Activated T-cell treated with anti-CD3 and anti-CD28 coated beads, Interleukin-2, amount 50 U/mL, for 72 hours (primary cell): ENCODE measurements around the gene KCNQ4. TPM values are rescaled to one million over a fixed set of nuclear protein-coding genes. Genes with fewer than 3 reads are reported as not detected.
A peak's percentile ranks its signal among the peaks of the same experiment; 100 is the strongest.

Source experiments
- ATAC-seq, 2 donors: fragments of 150-1000 bp; cut with Tn5 transposase; replicated peaks in 1 of 2; 2 replicates each; pipeline ENCODE4 v1.10.0; 2021; ENCODE audit warnings: moderate library complexity in 2 of 2, mild to moderate bottlenecking in 1 of 2
- DNase-seq, 2 donors: peaks; one replicate each; pipeline ENCODE4 v3.0.0; 2021 to 2022; ENCODE audit warnings: mixed read lengths in 1 of 2
- H3K27ac Mint-ChIP-seq: one replicate; pipeline ENCODE4 v1.8.0; 2022; ENCODE audit warnings: mild to moderate bottlenecking, moderate library complexity, mixed read lengths
- H3K27me3 Mint-ChIP-seq: one replicate; pipeline ENCODE4 v1.8.0; 2022; ENCODE audit warnings: low read depth, mixed read lengths
- H3K36me3 Mint-ChIP-seq, 2 donors: one replicate each; pipeline ENCODE4 v1.8.0; 2022; ENCODE audit warnings: mixed read lengths in 2 of 2, mild to moderate bottlenecking in 1 of 2; ENCODE audit not compliant: insufficient read depth in 2 of 2
- H3K4me1 Mint-ChIP-seq: one replicate; pipeline ENCODE4 v1.8.0; 2022; ENCODE audit warnings: low read depth, mixed read lengths
- H3K4me3 Mint-ChIP-seq, 2 donors: one replicate each; pipeline ENCODE4 v1.8.0; 2022; ENCODE audit warnings: mild to moderate bottlenecking in 2 of 2, mixed read lengths in 2 of 2, moderate library complexity in 2 of 2
- H3K9me3 Mint-ChIP-seq, 2 donors: one replicate each; pipeline ENCODE4 v1.8.0; 2022; ENCODE audit warnings: mixed read lengths in 2 of 2
- total RNA-seq, 2 donors: library from RNA; stranded (reverse); gene quantifications; one replicate each; pipeline ENCODE4 v1.2.3, GENCODE V29; 2022

Gene KCNQ4
- total RNA-seq, 2 donors from 2014 or later = 0.58 to 0.60 TPM

- Mint-ChIP-seq H3K36me3 (no peaks in the 10 kb centered on the region), H3K4me1 (peaks cover 9% of the 10 kb centered on the region), H3K27me3 (peaks cover 17% of the 10 kb centered on the region), H3K4me3 (no peak overlapping the region), H3K27ac (no peak overlapping the region), H3K9me3 (no peaks in the 10 kb centered on the region)
- DNase-seq = peak in 1 of 2 donors; percentile 30
- ATAC-seq = no peak
Measured at GRCh38 chr1:40855513-40855912, 71.9 kb downstream of the KCNQ4 start.

GRCh38 chr1:40856116-40856515 lies 72.5 kb downstream of the KCNQ4 start:
- no peak for DNase-seq
- no peaks in the 10 kb centered on the region for H3K36me3 Mint-ChIP-seq
- H3K4me1 Mint-ChIP-seq = peaks cover 14% of the 10 kb centered on the region
- H3K9me3 Mint-ChIP-seq = no peaks in the 10 kb centered on the region
- ATAC-seq = no peak
- no peak overlapping the region for H3K27ac Mint-ChIP-seq
- H3K27me3 Mint-ChIP-seq = peaks cover 23% of the 10 kb centered on the region
- no peak overlapping the region for H3K4me3 Mint-ChIP-seq

- H3K27ac Mint-ChIP-seq = no peak overlapping the region
- peaks cover 18% of the 10 kb centered on the region for H3K27me3 Mint-ChIP-seq
- H3K9me3 Mint-ChIP-seq = no peaks in the 10 kb centered on the region
- no peaks in the 10 kb centered on the region for H3K36me3 Mint-ChIP-seq
- no peak overlapping the region for H3K4me3 Mint-ChIP-seq
- ATAC-seq (no peak), DNase-seq (no peak)
- H3K4me1 Mint-ChIP-seq = peaks cover 9% of the 10 kb centered on the region
Measured at GRCh38 chr1:40856656-40857302, 73.2 kb downstream of the KCNQ4 start.

GRCh38 chr1:40857737-40858136 lies 74.2 kb downstream of the KCNQ4 start:
- no peak overlapping the region for H3K4me3 Mint-ChIP-seq
- H3K27ac Mint-ChIP-seq = no peak overlapping the region
- H3K4me1 Mint-ChIP-seq = peaks cover 13% of the 10 kb centered on the region
- DNase-seq = no peak
- H3K9me3 Mint-ChIP-seq = no peaks in the 10 kb centered on the region
- H3K36me3 Mint-ChIP-seq = no peaks in the 10 kb centered on the region
- peaks cover 18% of the 10 kb centered on the region for H3K27me3 Mint-ChIP-seq
- no peak for ATAC-seq

GRCh38 chr1:40858856-40859416 lies 75.3 kb downstream of the KCNQ4 start:
- no peaks in the 10 kb centered on the region for H3K9me3 Mint-ChIP-seq
- H3K27ac Mint-ChIP-seq = no peak overlapping the region

GRCh38 chr1:40860706-40861223 lies 77.2 kb downstream of the KCNQ4 start:
- no peak overlapping the region for H3K27ac Mint-ChIP-seq
- DNase-seq (no peak), ATAC-seq (no peak)
- H3K27me3 Mint-ChIP-seq = peaks cover 18% of the 10 kb centered on the region
- H3K9me3 Mint-ChIP-seq = no peaks in the 10 kb centered on the region
- H3K4me3 Mint-ChIP-seq = peak overlapping the region; percentile 80 to 86
- peaks cover 18% of the 10 kb centered on the region for H3K4me1 Mint-ChIP-seq
- H3K36me3 Mint-ChIP-seq = no peaks in the 10 kb centered on the region

More at GRCh38 chr1:40858856-40859416, 75.3 kb downstream of the KCNQ4 start:
- DNase-seq (no peak), ATAC-seq (no peak)
- H3K4me3 Mint-ChIP-seq = no peak overlapping the region
- H3K4me1 Mint-ChIP-seq = peaks cover 18% of the 10 kb centered on the region
- peaks cover 18% of the 10 kb centered on the region for H3K27me3 Mint-ChIP-seq
- no peaks in the 10 kb centered on the region for H3K36me3 Mint-ChIP-seq

DNA sequence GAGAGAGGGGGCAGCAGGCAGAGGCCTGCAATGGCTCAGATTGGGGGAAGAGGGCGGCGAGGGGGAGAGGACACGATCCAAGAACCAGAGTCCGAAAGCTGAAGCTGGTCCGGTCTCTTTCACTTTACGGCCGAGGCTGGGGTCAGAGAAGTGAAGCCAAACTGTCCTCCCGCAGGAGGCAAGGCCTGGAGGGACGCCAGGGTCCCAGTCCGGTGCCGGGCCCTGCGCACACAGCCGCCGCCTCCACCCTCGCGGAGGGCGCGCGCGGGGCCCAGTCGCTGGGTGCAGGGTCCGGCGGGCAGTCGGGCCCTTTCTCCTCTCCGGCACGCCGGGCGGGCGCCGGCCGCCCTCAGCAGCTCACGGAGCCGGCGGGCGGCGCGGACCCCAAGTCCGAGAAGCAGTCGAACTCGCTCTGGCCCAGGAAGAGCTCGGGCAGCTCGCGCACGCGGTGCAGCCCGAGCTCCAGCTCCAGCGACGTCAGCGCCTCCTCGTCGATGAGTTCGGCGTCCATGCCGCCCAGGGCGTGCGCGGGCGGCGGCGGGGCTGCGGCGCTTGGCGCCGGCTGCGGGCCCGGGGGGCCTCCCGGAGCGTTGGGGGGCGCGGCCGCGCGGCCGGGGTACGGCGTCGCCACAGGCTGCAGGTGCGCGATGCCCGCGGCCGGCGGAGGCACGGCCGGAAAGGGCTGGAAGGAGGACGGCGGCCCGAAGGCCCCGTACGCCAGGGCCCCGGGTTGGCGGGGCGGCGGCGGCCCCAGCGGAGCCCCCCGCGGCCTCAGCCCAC lies 77.8 kb downstream of the KCNQ4 start:
- H3K27ac Mint-ChIP-seq = no peak overlapping the region
- DNase-seq (peak; percentile 46 to 48), ATAC-seq (peak; percentile 4 to 6)
- H3K9me3 Mint-ChIP-seq = no peaks in the 10 kb centered on the region
- no peaks in the 10 kb centered on the region for H3K36me3 Mint-ChIP-seq
- H3K4me3 Mint-ChIP-seq = peak overlapping the region; percentile 80 to 86
- peaks cover 18% of the 10 kb centered on the region for H3K27me3 Mint-ChIP-seq
- H3K4me1 Mint-ChIP-seq = peaks cover 18% of the 10 kb centered on the region

GRCh38 chr1:40862008-40862863 lies 78.6 kb downstream of the KCNQ4 start, which contains the start of gene CITED4:
Gene CITED4 (minus strand): TSS chr1:40862363. CDS start chr1:40862127, 236 bp downstream.
- Mint-ChIP-seq H3K27ac (peak within 1 kb of the TSS; percentile 26), H3K36me3 (no peaks in the 10 kb centered on the region), H3K4me1 (peaks cover 18% of the 10 kb centered on the region), H3K4me3 (peak within 1 kb of the TSS; percentile 82 to 94), H3K9me3 (no peaks in the 10 kb centered on the region), H3K27me3 (peaks cover 18% of the 10 kb centered on the region)
- ATAC-seq (peak; percentile 94 to 96), DNase-seq (peak; percentile 94)

GRCh38 chr1:40868051-40868723 lies 84.6 kb downstream of the KCNQ4 start:
- no peaks in the 10 kb centered on the region for H3K27me3 Mint-ChIP-seq
- H3K27ac Mint-ChIP-seq = no peak overlapping the region

GRCh38 chr1:40870135-40870728 lies 86.6 kb downstream of the KCNQ4 start:
- H3K36me3 Mint-ChIP-seq = peaks cover 0 to 3% of the 10 kb centered on the region in 2 donors
- no peaks in the 10 kb centered on the region for H3K27me3 Mint-ChIP-seq
- no peak overlapping the region for H3K4me3 Mint-ChIP-seq
- H3K27ac Mint-ChIP-seq = no peak overlapping the region
- ATAC-seq (no peak), DNase-seq (no peak)
- H3K4me1 Mint-ChIP-seq = peaks cover 20% of the 10 kb centered on the region
- peaks cover 0 to 3% of the 10 kb centered on the region in 2 donors for H3K9me3 Mint-ChIP-seq

More at GRCh38 chr1:40868051-40868723, 84.6 kb downstream of the KCNQ4 start:
- DNase-seq (no peak), ATAC-seq (peak; percentile 94 to 95)
- peaks cover 8% of the 10 kb centered on the region for H3K4me1 Mint-ChIP-seq
- no peaks in the 10 kb centered on the region for H3K36me3 Mint-ChIP-seq
- H3K4me3 Mint-ChIP-seq = no peak overlapping the region
- no peaks in the 10 kb centered on the region for H3K9me3 Mint-ChIP-seq

DNA sequence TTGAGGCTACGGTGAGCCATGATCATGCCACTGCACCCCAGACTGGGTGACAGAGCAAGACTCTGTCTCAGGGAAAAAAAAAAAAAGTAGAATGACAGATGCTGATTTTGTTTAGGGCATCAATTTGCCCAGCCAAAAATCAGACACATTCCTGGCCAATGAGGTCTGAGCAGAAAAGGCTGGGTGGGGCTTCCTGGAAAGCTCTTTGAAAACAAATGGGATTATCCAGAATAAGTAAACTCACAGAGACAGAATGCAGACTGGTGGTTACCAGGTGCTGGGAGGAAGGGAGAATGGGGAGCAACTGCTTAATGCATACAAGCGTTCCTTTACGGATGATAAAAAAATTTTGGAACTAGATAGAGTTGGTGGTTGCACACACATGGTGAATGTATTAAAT lies 88.7 kb downstream of the KCNQ4 start:
- peaks cover 6 to 10% of the 10 kb centered on the region in 2 donors for H3K9me3 Mint-ChIP-seq
- H3K4me3 Mint-ChIP-seq = no peak overlapping the region
- H3K27ac Mint-ChIP-seq = no peak overlapping the region
- no peak for ATAC-seq
- H3K27me3 Mint-ChIP-seq = no peaks in the 10 kb centered on the region
- H3K36me3 Mint-ChIP-seq = peaks cover 12 to 16% of the 10 kb centered on the region in 2 donors
- DNase-seq = no peak
- H3K4me1 Mint-ChIP-seq = peaks cover 29% of the 10 kb centered on the region
